GM21423 (cell line): ENCODE results near the gene LRFN2.

Experiments used
- ATAC-seq: cut with Tn5 transposase; IDR thresholded peaks from one replicate; pipeline ENCODE4 v1.9.1; 2021; ENCODE audit warnings: mild to moderate bottlenecking, moderate library complexity; ENCODE audit not compliant: unreplicated experiment

The LRFN2 gene

DNA sequence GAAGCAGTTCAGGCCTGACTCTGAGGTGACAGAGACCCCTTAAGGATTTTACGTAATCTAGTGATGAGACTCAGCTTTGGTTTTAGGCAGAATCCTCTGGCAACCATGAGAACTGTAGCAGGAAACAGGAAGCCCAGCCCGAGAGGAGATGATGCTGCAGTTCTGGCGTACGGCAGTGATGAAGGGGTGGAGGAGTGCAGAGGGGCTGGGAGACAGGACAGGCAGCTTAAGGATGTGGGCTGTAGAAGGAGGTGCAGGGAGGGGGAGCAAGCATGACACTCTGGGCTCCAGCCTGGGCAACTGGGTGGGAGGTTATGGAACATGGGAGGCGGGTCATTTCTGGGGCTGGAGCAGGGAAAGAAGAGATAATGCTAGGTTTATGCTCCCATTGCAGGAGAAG is 67.1 kb downstream of the LRFN2 start:
- ATAC-seq, result no peak

- no peak for ATAC-seq
These were observed 69.5 kb downstream of the LRFN2 start for GRCh38 chr6:40517654-40518053.

GRCh38 chr6:40516429-40516828 is 70.7 kb downstream of the LRFN2 start:
- ATAC-seq, result no peak

DNA sequence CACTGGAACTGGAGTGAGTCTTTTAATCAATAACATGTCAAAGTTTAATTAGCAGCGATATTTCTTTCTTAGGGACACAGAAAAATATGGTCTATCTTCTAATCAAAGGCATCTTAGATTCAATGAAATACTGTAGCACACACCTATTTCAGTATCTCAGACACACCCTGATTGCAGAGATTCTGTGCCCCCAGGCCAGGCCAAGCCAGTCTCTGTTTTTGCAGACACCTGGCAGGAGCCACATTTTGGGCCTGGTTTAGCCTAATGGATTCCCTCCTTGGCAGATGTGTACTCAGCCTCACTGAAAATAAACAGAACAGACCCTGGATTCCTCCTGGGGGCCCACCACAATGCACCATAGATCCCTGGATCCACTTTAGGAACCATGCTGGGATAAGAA is 74.8 kb downstream of the LRFN2 start:
- ATAC-seq, result no peak

GRCh38 chr6:40511884-40512283 is 75.3 kb downstream of the LRFN2 start:
- ATAC-seq, result no peak

GRCh38 chr6:40510442-40510841 is 76.7 kb downstream of the LRFN2 start:
- no peak for ATAC-seq

GRCh38 chr6:40509716-40510260 is 77.4 kb downstream of the LRFN2 start:
- ATAC-seq, result no peak

- no peak for ATAC-seq
These were observed 78.1 kb downstream of the LRFN2 start for GRCh38 chr6:40509086-40509485.

DNA sequence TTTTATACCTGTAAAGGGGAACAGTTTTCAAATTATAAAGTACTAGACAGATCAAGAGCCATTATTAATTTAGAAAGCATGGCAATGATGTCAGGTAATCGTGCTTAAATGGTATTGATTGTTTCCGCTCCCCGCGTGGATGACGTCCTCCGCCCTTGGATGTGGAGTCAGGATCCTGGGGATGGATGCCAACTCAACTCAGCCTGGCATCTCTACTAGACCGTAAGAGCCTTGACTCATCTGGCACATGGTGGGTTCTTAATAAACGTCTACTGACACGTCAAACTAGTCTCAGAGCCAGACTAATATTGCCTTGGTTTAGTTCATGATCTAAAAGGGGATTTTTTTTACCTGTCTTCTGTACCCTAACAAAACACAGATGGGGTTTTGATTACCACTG is 80.2 kb downstream of the LRFN2 start:
- no peak for ATAC-seq

DNA sequence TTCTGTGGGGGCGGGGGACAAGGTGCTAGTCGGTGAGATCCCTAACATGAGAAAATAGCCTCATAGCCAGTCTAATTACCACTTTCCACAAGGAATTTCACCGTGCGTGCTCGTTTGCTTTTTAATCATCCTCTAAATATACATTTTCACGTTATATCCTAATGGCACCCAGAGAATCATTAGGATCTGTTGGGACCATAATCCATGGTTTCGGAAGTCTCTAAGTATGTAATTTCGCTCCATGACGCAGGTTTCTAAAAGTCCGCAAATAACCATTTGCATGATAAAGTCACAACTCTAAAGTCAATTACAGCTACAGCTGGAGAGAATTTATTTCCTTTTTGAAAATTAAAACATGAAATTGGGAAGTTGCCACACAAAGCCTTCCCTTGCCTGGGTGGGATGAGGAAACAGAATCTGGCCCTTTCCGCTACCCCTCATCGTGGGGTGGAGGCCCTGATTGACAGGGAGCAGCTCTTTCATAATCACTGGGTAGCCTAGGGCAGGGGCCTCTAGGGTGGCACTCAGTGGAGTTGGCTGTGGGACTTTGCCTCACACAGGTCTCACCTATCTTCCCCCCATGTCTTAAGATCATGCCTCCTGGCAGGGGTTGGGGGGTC is 81.9 kb downstream of the LRFN2 start:
- no peak for ATAC-seq

DNA sequence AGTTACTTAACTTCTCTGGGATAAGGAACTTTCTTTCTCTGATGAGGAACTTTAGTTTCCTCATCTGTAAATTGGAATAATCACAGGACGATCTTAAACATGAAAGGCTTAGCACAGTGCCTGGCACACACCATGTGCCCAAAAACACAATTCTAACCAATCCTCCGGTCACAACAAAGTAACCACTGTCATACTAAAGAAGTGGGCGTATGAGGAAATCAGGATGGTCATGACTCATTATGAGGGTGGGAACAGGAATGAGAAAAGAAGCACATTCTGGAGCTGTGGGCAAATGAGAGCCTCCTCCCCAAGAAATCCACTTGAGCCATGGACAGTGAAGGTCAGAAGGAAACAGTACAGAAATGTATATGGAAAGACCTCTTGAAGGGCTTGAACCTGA is 82.9 kb downstream of the LRFN2 start:
- ATAC-seq, result no peak

DNA sequence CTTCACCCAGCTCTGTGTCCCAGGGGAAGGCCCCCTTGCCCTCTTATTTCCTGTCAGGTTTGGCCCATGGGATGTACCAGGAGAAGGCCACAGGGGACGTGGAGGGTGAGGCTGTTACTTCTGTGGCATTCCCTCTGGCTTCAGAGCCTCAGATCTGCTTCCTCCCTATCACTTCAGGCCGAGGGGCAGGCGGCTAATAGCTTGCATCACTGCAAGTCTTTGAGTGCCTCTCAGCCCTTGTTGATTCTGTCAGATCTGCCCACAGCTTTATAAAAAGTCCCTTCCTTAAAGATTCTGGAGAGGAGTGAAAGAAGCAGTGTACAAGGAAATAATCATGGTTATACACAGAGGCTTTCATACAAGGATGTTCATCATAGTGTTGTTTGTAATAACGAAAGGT is 86.9 kb downstream of the LRFN2 start:
- no peak for ATAC-seq

GRCh38 chr6:40499215-40499614 is 87.9 kb downstream of the LRFN2 start:
- ATAC-seq, result no peak

DNA sequence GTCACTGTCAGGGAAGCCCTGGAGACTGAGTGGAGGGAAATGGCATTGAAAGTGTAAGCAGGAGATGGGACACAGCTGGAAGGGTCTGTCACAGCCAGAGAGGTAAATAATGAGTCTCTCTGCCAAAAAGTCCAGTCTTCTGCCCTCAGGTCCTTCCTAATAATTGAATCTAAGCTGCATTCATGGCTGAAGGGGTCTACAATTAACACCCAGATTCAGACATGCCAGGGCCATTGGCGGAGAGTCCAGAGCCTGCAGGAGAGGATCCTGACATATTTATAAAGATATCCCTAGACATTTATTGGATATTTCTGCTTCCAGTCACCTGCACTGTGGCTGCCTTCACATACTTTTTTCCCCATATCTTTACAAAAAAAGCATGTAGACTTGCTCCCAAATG is 89.0 kb downstream of the LRFN2 start:
- no peak for ATAC-seq

- ATAC-seq, result no peak
These were observed 95.0 kb downstream of the LRFN2 start for GRCh38 chr6:40492187-40492586.

GRCh38 chr6:40490508-40490907 is 96.7 kb downstream of the LRFN2 start:
- no peak for ATAC-seq

DNA sequence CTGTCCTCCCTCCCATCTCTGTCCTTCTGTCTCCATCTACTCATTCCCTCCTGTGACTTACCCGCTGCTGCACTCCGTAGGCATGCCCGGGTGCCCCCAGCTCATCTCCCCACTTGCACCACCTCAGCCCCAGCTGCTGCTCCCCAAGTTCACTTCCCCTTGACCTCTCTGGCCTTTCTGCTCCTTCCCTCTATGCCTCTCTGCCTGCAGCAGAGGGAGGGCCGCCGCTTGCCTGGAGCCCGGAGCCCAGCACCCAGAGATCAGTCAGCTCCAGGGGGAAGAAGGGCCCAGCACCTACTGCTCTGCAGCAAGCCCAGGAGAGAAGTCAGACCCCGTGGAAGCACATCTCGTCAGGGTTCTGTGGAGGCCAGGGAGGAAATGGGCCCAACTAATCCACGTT is 97.4 kb downstream of the LRFN2 start:
- no peak for ATAC-seq

DNA sequence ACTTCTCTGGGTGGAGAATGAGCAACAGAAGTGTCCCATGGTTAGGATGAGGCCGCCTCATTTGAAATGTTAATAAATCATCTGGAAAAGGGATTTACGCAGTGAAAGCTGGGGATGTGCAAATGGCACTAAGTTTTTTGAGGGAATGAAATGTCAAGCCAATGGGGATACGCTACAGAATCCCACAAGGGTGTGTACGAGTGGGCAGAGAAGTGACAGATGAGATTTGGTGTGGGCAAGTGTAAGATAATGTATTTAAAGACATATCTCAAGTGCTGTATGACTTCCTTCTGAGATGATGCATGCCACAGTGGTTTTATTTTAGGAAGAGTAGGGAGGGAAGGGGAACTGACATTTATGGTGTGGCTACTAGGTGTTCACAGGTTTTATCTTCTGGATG is 100.6 kb downstream of the LRFN2 start:
- no peak for ATAC-seq

DNA sequence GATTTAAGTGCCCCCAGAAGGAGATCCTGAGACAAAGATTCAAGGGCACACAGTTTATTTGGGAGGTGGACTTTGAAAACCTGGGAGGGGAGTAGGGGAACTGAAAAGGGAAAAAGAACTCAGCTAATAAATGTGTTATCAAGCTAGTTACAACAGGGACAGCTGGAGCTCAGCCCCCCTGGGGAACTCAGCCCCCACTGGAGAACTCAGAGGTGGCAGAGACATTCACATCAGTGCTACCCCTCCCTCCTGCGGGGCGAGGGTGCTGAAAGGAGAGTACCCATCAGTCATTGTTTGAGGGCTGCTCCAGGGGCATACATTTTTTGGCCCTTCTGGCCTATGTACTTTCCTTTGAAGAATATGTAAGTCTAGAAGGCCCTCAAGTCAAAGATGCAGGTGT is 101.4 kb downstream of the LRFN2 start:
- no peak for ATAC-seq

GRCh38 chr6:40485300-40485699 is 101.9 kb downstream of the LRFN2 start:
- no peak for ATAC-seq

- no peak for ATAC-seq
These were observed 103.1 kb downstream of the LRFN2 start for GRCh38 chr6:40484066-40484465.

- ATAC-seq, result no peak
These were observed 104.6 kb downstream of the LRFN2 start for GRCh38 chr6:40482532-40482931.

DNA sequence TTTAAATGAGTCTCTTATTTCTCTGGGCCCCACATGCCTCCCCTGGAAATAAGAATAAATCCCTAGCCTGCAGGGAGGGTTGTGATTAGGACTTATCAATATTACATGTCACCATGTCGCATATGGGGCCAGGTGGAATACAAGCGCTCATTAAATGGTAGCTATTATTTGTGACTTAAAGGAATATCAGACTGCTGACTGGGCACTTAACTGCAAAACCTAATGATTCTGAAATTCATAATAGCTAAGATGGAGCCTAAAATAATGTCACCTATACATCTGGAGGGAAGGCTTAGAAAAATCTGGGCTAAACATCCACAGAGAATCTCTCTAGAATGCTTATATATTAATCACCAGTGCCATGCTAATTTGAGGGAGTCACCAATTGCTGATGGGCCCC is 106.5 kb downstream of the LRFN2 start:
- no peak for ATAC-seq
